Body of pancreas (tissue), 4 donors: ENCODE measurements around the gene CCR9. TPM values are rescaled to one million over a fixed set of nuclear protein-coding genes. Genes with fewer than 3 reads are reported as not detected.

Experiments
- ATAC-seq: fragments of 150-250 bp; one replicate; pipeline ENCODE4 v1.9.1; 2016
- DNase-seq, 4 donors: peaks; one replicate each; pipeline ENCODE4 v3.0.0-alpha.2; 2019
- H3K27ac ChIP-seq, 4 donors: fragments of 200-600 bp; sonication (generic); 1 replicate in 3 of 4; 2 replicates in 1 of 4; pipeline versions ENCODE4 v1.5.1 to v1.6.1; 2016 to 2019; ENCODE audit warnings: mild to moderate bottlenecking in 1 of 4, mixed read lengths in 1 of 4, moderate library complexity in 1 of 4
- H3K27me3 ChIP-seq, 2 donors: fragments of 200-600 bp; sonication (generic); one replicate each; pipeline ENCODE4 v1.6.0; 2016; ENCODE audit warnings: mild to moderate bottlenecking in 1 of 2
- H3K36me3 ChIP-seq, 2 donors: fragments of 200-600 bp; sonication (generic); replicated peaks in 1 of 2; 2 replicates each; pipeline ENCODE4 v1.5.1; 2016; ENCODE audit warnings: low read depth in 2 of 2; ENCODE audit not compliant: insufficient read depth in 1 of 2
- H3K4me1 ChIP-seq: fragments of 200-600 bp; sonication (generic); one replicate; pipeline ENCODE4 v1.6.0; 2016
- H3K4me3 ChIP-seq, 2 donors: fragments of 200-600 bp; sonication (generic); 1 replicate in 1 of 2; 2 replicates in 1 of 2; pipeline ENCODE4 v1.5.1; 2016 to 2019
- H3K9me3 ChIP-seq, 3 donors: fragments of 200-600 bp; sonication (generic); 1 replicate in 2 of 3; 2 replicates in 1 of 3; pipeline ENCODE4 v1.5.1; 2016
- POLR2A ChIP-seq, 3 donors: fragments of 450-650 bp; IDR thresholded peaks; one replicate each; pipeline ENCODE4 v1.6.1; 2016; ENCODE audit warnings: antibody characterized with exemption in 3 of 3, mild to moderate bottlenecking in 2 of 3
- WGBS, 2 donors: methylation state at CpG; one replicate each; pipeline ENCODE4 v1.1.5; 2017; 5-methylcytosine and 5-hydroxymethylcytosine counted together
- intact Hi-C: fragments of 100-400 bp; cut with DNase I; formaldehyde crosslinking; loops from one replicate; pipeline ENCODE4 v1.15.1; 2023
- total RNA-seq, 2 donors: library from RNA; depleted of rRNA; stranded (reverse); fragments of >200 nt; gene quantifications; one replicate each; pipeline ENCODE4 v1.1.0, GENCODE V29; 2016
- TF ChIP-seq, protein P1 (sequence below), 7 experiments: fragments of 450-650 bp in 4 of 7; fragments of 200-600 bp in 3 of 7; sonication (generic) in 3 of 7; IDR thresholded peaks; one replicate each; pipeline ENCODE4 v1.5.1; 2016 to 2019; ENCODE audit warnings: antibody characterized with exemption in 7 of 7

The CCR9 gene
- total RNA-seq, 2 donors from 2014 or later, result not detected

GRCh38 chr3:45878124-45878523 lies 8.2 kb upstream of the CCR9 start:
- WGBS, 2 donors, result 92 to 93% methylated on average over 2 of the region's 2 CpGs
- H3K4me3 ChIP-seq, result no peak overlapping the region
- ATAC-seq (no peak), DNase-seq (no peak)
- H3K36me3 ChIP-seq, result no peaks in the 10 kb centered on the region
- intact Hi-C loops, result no loop called here
- no peaks in the 10 kb centered on the region for H3K9me3 ChIP-seq
- no peak overlapping the region for H3K27ac ChIP-seq
- TF ChIP-seq, protein P1, sequence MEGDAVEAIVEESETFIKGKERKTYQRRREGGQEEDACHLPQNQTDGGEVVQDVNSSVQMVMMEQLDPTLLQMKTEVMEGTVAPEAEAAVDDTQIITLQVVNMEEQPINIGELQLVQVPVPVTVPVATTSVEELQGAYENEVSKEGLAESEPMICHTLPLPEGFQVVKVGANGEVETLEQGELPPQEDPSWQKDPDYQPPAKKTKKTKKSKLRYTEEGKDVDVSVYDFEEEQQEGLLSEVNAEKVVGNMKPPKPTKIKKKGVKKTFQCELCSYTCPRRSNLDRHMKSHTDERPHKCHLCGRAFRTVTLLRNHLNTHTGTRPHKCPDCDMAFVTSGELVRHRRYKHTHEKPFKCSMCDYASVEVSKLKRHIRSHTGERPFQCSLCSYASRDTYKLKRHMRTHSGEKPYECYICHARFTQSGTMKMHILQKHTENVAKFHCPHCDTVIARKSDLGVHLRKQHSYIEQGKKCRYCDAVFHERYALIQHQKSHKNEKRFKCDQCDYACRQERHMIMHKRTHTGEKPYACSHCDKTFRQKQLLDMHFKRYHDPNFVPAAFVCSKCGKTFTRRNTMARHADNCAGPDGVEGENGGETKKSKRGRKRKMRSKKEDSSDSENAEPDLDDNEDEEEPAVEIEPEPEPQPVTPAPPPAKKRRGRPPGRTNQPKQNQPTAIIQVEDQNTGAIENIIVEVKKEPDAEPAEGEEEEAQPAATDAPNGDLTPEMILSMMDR (IDR thresholded peaks at IDR 0.05), result no peak
- no peak for TF ChIP-seq POLR2A (IDR thresholded peaks at IDR 0.05)
- H3K4me1 ChIP-seq, result no peaks in the 10 kb centered on the region
- H3K27me3 ChIP-seq, result no peaks in the 10 kb centered on the region

- no peak for TF ChIP-seq POLR2A (IDR thresholded peaks at IDR 0.05)
- TF ChIP-seq, protein P1 (IDR thresholded peaks at IDR 0.05), result no peak
- H3K4me3 ChIP-seq, result no peak overlapping the region
- WGBS, 2 donors, result 69 to 86% methylated on average over 3 of the region's 3 CpGs
- H3K27me3 ChIP-seq, result no peaks in the 10 kb centered on the region
- H3K4me1 ChIP-seq, result no peaks in the 10 kb centered on the region
- intact Hi-C loops, result no loop called here
- H3K9me3 ChIP-seq, result no peaks in the 10 kb centered on the region
- H3K36me3 ChIP-seq, result no peaks in the 10 kb centered on the region
- no peak for ATAC-seq
- no peak overlapping the region for H3K27ac ChIP-seq
- DNase-seq, result no peak
Observed at GRCh38 chr3:45880725-45881077, 5.6 kb upstream of the CCR9 start.

GRCh38 chr3:45881078-45882022 lies 5.0 kb upstream of the CCR9 start:
- ATAC-seq (no peak), DNase-seq (no peak)
- no peak overlapping the region for H3K27ac ChIP-seq
- no peaks in the 10 kb centered on the region for H3K4me1 ChIP-seq
- H3K36me3 ChIP-seq, result no peaks in the 10 kb centered on the region
- WGBS, 2 donors, result 63 to 66% methylated on average over 8 of the region's 8 CpGs
- H3K4me3 ChIP-seq, result no peak overlapping the region
- no peak for TF ChIP-seq POLR2A (IDR thresholded peaks at IDR 0.05)
- TF ChIP-seq, protein P1 (IDR thresholded peaks at IDR 0.05), result no peak
- H3K27me3 ChIP-seq, result no peaks in the 10 kb centered on the region
- intact Hi-C loops, result no loop called here
- no peaks in the 10 kb centered on the region for H3K9me3 ChIP-seq

DNA sequence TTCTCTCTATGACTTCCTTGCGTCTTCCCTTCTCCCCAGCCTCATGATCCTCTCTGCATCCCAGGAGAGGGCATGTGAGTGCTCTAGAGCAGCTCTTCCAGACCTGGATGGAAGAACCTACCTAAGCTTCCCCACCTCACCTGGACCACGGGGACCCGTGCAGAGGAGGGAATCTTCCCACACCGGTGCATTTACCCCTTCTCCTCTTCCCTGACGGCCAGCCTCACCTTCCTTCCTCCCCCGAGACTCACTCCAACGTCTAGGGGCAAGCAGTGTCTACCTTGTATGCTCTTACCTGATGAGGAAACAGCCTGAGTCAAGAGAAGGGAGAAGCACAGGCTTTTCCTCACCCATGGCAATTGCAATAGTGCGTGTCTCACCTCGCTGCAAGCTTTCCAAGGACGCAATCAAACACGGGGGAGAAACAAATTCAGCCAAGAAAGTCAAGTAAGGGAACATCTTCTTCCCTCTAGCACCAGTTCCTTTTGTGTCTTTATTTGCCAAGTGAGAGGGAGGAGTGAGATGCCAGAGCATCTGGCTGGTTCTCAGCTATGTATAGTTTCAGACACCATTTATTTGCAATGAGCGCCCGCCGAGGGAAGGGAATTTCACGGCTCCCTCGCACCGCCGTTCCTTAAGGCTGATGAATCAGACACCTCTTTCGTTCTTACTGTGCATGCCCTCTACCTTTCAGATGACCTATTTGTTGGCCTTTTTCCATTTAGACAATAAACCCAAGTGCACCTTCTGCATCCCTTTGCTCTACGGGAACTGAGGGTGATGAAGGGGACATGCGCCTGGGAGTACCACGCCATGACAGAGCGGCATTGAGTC lies 1.8 kb upstream of the CCR9 start:
- 56 to 66% methylated on average over 23 of the region's 23 CpGs for WGBS, 2 donors
- ATAC-seq, result no peak

More for the DNA sequence above, 1.8 kb upstream of the CCR9 start:
- no peaks in the 10 kb centered on the region for H3K27me3 ChIP-seq
- H3K9me3 ChIP-seq, result no peaks in the 10 kb centered on the region
- TF ChIP-seq, protein P1 (IDR thresholded peaks at IDR 0.05), result no peak
- no peak for TF ChIP-seq POLR2A (IDR thresholded peaks at IDR 0.05)
- H3K4me3 ChIP-seq, result no peak overlapping the region
- H3K4me1 ChIP-seq, result no peaks in the 10 kb centered on the region
- DNase-seq, result no peak
- intact Hi-C loops, result no loop called here
- no peaks in the 10 kb centered on the region for H3K36me3 ChIP-seq
- H3K27ac ChIP-seq, result no peak overlapping the region
